HG03196 (cell line): ENCODE measurements around the gene SEMA4A.
"Not testable (repeated sequence)": the region's sequence is repeated elsewhere in the genome, so short reads cannot be mapped to it uniquely, and the experiment has no call there.

Source experiments
- ATAC-seq: cut with Tn5 transposase; IDR thresholded peaks from one replicate; pipeline ENCODE4 v1.9.1; 2021; ENCODE audit not compliant: unreplicated experiment

Gene SEMA4A

DNA sequence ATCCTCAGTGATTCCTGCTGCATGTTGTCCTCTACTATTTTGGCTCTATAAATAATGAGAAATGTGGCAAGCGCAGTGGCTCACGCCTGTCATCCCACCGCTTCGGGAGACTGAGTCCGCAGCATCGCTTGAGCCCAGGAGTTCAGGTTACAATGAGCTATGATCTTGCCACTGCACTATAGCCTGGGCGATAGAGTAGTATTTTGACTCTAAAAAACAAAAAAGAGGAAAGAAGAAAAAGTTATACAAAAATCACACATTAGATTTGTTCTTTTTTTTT lies 39.8 kb downstream of the SEMA4A start:
- no peak for ATAC-seq

- ATAC-seq, result peak; percentile 95
These were observed 40.3 kb downstream of the SEMA4A start, which contains the start of gene SLC25A44 for GRCh38 chr1:156193488-156194299. SLC25A44 (plus strand) TSS chr1:156194104; CDS start chr1:156199848, 5,744 bp downstream.

GRCh38 chr1:156194300-156194652 lies 40.9 kb downstream of the SEMA4A start:
- no peak for ATAC-seq

DNA sequence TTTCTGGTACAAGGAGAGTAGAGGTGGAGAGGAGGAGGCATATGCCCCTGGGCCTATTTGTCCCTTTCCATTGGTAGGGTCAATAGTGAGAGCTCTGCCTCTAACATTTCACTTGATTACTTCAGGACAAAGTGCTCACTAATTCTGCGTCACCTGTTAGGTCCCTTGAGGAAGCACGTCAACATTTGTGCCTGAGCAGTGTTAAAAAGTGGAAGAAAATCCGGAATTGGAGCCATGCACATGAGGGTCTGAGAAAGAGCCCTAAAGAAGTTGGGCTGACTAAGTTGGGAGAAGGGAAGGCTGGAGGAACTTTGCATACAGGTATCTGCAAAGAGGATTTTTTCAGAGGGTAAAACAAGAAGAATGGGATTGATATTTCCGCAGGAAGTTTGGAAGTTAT lies 42.5 kb downstream of the SEMA4A start:
- no peak for ATAC-seq

- no peak for ATAC-seq
These were observed 43.1 kb downstream of the SEMA4A start for GRCh38 chr1:156196445-156196844.

DNA sequence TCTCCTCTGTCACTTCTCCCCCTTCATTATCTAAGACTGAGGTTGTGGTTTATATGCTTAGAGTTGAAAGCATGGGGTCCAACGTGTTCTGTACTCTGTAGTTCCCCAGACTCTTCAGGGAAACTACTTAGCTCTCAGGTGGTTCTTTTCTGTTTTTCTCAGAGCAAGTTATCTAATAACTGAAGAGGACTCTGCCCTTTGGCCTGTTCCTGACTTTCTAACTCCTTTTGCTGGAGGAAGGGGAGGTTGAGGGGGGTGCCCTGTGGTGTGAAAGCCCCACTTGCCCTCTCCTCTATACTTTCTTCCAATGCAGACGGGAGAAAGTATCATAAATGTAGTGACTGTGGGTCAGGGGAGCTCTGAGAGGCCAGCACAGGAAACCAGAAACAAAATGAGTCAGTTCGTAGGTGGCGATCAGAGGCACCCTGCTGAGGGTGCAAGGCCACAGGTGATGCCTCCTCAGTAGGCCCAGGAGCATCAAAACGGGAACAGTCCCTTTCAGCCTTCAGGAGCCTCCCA lies 45.5 kb downstream of the SEMA4A start:
- ATAC-seq, result no peak

GRCh38 chr1:156200044-156200443 lies 46.7 kb downstream of the SEMA4A start:
- no peak for ATAC-seq

- no peak for ATAC-seq
These were observed 49.9 kb downstream of the SEMA4A start for GRCh38 chr1:156203331-156203730.

GRCh38 chr1:156204686-156205085 lies 51.3 kb downstream of the SEMA4A start:
- no peak for ATAC-seq

DNA sequence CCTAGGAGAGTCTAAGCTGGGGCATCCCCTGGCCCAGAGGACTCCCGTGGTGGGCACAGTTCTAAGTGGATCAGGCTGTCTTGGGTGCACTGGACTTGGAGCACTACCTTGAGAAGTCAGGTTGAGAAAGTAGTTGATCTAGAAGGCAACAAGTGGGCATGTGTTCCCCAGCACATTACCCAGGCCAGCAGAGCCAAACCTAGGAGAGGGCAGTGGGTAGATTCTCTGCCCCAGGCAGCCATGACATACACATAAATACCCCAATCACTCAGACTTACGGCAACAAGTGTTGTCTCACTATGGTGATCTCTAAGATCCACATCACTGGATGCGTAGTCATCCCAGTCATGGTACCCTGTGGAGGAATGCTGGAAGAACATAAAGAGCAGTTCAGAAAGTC lies 57.9 kb downstream of the SEMA4A start:
- no peak for ATAC-seq

DNA sequence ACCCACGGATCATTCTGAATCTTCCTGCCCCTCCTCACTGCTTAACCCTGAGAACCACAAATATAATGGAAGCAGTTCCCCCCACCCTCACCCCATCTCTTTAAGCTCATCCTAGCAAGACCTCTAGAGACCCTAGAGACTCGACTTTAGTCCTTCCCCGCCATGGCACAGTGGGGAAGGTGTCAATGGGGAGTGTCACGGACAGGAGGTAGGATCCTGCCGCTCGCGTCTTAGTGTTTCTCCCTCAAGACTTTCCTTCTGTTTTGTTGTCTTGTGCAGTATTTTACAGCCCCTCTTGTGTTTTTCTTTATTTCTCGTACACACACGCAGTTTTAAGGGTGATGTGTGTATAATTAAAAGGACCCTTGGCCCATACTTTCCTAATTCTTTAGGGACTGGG lies 58.7 kb downstream of the SEMA4A start:
- ATAC-seq, result no peak

DNA sequence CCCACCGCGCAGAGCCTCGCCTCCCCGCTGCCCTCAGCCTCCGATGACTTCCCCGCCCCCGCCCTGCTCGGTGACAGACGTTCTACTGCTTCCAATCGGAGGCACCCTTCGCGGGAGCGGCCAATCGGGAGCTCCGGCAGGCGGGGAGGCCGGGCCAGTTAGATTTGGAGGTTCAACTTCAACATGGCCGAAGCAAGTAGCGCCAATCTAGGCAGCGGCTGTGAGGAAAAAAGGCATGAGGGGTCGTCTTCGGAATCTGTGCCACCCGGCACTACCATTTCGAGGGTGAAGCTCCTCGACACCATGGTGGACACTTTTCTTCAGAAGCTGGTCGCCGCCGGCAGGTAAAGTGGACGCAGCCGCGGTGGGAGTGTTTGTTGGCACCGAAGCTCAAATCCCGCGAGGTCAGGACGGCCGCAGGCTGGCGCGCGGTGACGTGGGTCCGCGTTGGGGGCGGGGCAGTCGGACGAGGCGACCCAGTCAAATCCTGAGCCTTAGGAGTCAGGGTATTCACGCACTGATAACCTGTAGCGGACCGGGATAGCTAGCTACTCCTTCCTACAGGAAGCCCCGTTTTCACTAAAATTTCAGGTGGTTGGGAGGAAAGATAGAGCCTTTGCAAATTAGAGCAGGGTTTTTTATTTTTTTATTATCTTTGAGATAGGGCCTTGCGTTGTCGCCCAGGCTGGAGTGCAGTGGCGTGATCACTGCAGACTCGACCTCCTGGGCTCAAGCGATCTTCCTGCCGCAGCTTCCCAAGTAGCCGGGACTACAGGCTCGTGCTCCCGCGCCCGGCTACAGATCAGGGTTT lies 59.7 kb downstream of the SEMA4A start, which contains the start of gene PMF1:
TSS of gene PMF1 (plus strand) at position 175 of the 811 bp plus-strand sequence. CDS start at position 184, 9 bp downstream.
- ATAC-seq, result peak; percentile 83

DNA sequence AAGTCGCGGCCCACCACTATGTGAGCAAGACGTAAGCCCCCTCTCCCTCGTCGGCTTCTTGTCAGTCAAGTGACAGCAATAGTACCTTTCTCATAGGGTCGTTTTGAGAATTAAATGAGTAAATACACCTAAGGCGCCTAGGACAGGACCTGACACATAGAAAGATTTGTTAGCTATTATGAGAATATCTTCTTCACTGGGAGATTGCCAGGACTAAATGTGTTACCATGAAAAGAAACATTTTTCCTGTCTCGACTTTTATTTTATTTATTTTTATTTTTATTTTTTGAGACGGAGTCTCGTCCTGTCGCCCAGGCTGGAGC lies 60.2 kb downstream of the SEMA4A start:
- no peak for ATAC-seq

GRCh38 chr1:156214024-156214748 lies 60.8 kb downstream of the SEMA4A start:
- no peak for ATAC-seq

- not testable (repeated sequence) for ATAC-seq
These were observed 63.1 kb downstream of the SEMA4A start for GRCh38 chr1:156216361-156217086.

DNA sequence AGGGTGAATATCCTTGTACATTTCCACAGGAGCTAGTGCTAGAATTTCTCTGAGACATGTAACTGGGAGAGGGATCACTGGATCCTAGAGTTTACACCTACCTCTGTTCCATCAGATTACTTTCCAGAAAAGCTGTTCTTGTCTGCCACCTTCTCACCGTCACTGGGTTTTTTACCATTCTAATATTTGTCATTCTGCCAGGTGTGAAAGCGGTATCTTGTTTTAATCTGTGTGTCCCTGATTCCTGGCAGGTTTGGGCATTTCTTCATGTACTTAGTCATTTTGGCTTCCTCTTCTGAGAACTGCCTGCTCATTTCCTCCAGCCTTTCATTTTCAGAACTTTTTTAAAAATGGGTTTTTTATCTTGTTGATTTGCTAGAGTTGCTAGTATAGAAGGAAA lies 64.5 kb downstream of the SEMA4A start:
- no peak for ATAC-seq

DNA sequence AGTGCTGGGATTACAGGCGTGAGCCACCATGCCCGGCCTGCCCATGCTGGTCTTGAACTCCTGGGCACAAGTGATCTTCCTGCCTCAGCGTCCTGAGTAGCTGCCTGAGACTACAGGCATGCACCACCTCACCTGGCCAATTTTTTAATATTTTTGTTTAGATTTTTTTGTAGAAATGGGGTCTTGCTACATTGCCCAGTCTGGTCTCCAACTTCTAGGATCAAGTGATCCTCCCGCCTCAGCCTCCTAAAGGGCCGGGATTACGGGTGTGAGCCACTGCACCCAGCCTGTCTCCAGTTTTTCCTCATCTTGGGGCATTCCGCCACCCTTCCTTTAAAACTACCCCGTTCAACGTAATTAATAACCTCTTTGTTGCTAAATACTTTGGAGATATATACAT lies 66.8 kb downstream of the SEMA4A start:
- ATAC-seq, result no peak

GRCh38 chr1:156221986-156222692 lies 68.8 kb downstream of the SEMA4A start:
- no peak for ATAC-seq

DNA sequence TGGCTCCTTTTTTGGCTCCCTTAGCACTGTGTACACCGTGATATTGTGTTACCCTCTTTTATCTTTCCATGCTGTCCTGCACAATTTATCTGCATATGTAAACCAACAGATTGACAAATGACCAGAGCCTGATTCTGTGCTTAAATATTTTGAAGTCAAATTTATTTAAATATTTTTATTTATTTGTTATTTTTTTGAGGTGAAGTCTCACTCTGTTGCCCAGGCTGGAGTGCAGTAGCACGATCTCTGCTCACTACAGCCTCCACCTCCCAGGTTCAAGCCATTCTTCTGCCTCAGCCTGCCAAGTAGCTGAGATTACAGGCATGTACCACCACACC lies 72.3 kb downstream of the SEMA4A start:
- no peak for ATAC-seq

- peak; percentile 57 for ATAC-seq
These were observed 72.7 kb downstream of the SEMA4A start for GRCh38 chr1:156226116-156226538.
